ENCODE results near the gene ISCA2.

GRCh38 chr14:74507840-74508239 is 14.3 kb downstream of the ISCA2 start:
- TF ChIP-seq CTCF (IDR thresholded peaks at IDR 0.05; ENCODE audit: poor library complexity) = no peak
- no peak for TF ChIP-seq EZH2phosphoT487 (IDR thresholded peaks at IDR 0.05; ENCODE audit: low read depth, severe bottlenecking, unreplicated experiment)
- no peak for TF ChIP-seq EZH2 (IDR thresholded peaks at IDR 0.05; ENCODE audit: borderline replicate concordance)

Measured in hepatocyte (in vitro differentiated cells).